IPS-NIHi7 (cell line): Measurements from ENCODE around the gene HBZ.
A peak's percentile ranks its signal among the peaks of the same experiment; 100 is the strongest.
"Not testable (repeated sequence)": the region's sequence is repeated elsewhere in the genome, so short reads cannot be mapped to it uniquely, and the experiment has no call there.

Source experiments
- DNase-seq: peaks from one replicate; pipeline ENCODE4 v3.0.0; 2012; ENCODE audit warnings: mixed read lengths; ENCODE audit errors: extremely low spot score

Gene HBZ

GRCh38 chr16:179211-180092, 27.0 kb downstream of the HBZ start:
- DNase-seq: no peak

- DNase-seq: peak; percentile 83
Measured at GRCh38 chr16:180101-180675, 27.7 kb downstream of the HBZ start, which contains the start of gene HBQ1. HBQ1 (plus strand) TSS chr16:180459; CDS start chr16:180487, 28 bp downstream.

- DNase-seq: peak; percentile 94
Measured at GRCh38 chr16:180681-181564, 28.5 kb downstream of the HBZ start.

- DNase-seq: no peak
Measured at GRCh38 chr16:181565-182021, 29.1 kb downstream of the HBZ start.

GRCh38 chr16:183005-183404, 30.6 kb downstream of the HBZ start:
- DNase-seq: no peak

GRCh38 chr16:185213-185612, 32.8 kb downstream of the HBZ start:
- no peak for DNase-seq

- no peak for DNase-seq
Measured at GRCh38 chr16:185691-186090, 33.2 kb downstream of the HBZ start.

GRCh38 chr16:187330-187729, 34.9 kb downstream of the HBZ start:
- no peak for DNase-seq

GRCh38 chr16:188674-189073, 36.2 kb downstream of the HBZ start:
- DNase-seq: peak; percentile 30

- DNase-seq: no peak
Measured at GRCh38 chr16:189604-190186, 37.3 kb downstream of the HBZ start.

- no peak for DNase-seq
Measured at GRCh38 chr16:191831-192230, 39.4 kb downstream of the HBZ start.

- DNase-seq: no peak
Measured at GRCh38 chr16:192686-193085, 40.2 kb downstream of the HBZ start.

GRCh38 chr16:193441-193840, 41.0 kb downstream of the HBZ start:
- DNase-seq: no peak

- DNase-seq: no peak
Measured at GRCh38 chr16:194516-194915, 42.1 kb downstream of the HBZ start.

GRCh38 chr16:200388-200787, 47.9 kb downstream of the HBZ start:
- no peak for DNase-seq

- DNase-seq: no peak
Measured at GRCh38 chr16:203246-203645, 50.8 kb downstream of the HBZ start.

- DNase-seq: not testable (repeated sequence)
Measured at GRCh38 chr16:204046-204445, 51.6 kb downstream of the HBZ start.
